Epidermal melanocyte (primary cell): ENCODE results near the gene NAPEPLD.
"Not testable (repeated sequence)": the region's sequence is repeated elsewhere in the genome, so short reads cannot be mapped to it uniquely, and the experiment has no call there.

Experiments
- DNase-seq: peaks from one replicate; pipeline ENCODE4 v3.0.0; 2011; ENCODE audit warnings: low spot score; ENCODE audit not compliant: insufficient read length

Gene NAPEPLD

DNA sequence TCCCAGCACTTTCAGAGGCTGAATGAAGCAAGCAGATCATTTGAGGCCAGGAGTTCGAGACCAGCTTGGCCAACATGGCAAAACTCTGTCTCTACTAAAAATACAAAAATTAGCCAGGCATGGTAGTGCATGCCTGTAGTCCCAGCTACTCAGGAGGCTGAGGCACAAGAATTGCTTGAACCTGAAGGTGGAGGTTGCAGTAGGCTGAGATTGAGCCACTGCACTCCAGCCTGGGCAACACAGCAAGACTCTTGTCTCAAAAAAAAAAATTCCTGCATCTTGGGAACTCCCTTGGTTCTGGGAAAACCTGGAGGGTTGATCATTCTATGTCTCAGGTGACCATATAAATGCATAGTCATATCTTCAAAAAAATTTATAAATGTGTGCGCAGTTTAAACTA is 4.1 kb downstream of the NAPEPLD start:
- DNase-seq: not testable (repeated sequence)

GRCh38 chr7:103143868-103144267 is 5.0 kb downstream of the NAPEPLD start:
- DNase-seq: no peak

DNA sequence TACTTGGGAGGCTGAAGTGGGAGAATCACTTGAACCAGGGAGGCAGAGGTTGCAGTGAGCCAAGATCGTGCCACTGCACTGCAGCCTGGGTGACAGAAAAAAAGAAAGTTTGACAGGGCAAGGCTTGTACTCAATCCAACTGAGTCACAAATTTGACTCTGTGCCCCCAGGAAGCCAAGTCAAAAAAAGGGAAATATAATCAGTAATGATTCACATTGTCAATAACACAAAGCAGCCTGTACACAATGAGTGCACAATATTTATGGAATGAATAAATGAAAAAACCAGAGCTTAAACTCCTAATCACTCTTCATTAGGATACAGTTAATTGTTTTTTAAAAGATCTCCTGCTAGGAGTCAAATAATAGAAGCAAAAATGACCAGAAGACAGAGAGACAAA is 6.4 kb downstream of the NAPEPLD start:
- DNase-seq: no peak

DNA sequence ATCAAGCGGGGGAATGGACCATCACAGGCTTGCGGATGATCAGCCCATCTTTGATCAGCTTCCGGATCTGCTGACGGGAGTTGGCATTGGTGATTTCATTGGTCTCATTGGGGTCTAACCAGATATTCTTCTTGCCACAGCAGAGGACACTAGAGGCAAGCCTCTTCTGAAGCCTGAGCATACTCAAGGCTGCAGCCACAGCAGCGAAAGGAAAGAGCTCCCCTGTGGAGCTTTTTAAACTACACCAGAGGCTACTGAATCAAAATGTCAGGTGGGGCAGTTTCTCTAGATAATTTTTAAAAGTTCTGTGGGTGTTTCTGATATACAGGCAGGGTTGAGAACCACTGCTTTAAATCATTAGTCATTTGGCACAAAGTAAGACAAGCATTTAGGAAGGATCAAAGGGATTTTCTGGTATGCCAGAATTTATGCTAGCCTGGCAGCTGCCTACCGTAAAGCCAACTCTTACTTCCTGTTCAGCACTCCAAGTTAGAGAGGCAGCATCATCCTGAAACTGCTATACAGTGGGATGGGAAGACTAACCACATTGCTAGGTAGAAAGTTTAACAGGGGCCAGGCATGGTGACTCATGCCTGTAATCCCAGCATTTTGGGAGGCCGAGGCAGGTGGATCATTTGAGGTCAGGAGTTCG is 7.0 kb downstream of the NAPEPLD start:
- DNase-seq: no peak

DNA sequence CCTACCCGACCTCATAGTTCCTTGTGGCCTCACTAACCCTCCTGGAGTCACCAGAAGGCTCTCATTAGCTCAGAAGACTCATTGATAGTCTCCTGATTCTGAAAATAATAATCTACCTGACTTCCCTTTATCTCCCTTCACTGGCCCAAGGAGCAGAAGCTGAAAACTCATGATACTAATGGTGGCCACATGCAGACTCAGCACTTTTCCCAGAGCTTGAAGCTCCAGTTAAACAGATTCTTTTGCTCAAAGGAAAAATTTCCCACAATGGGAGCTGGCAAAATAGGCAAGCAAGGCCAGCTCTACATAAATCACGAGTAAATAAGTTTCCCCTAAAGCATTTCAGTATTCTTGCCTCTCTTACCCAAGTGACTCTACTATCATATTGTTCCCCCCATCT is 8.2 kb downstream of the NAPEPLD start:
- no peak for DNase-seq

GRCh38 chr7:103140061-103140460 is 8.8 kb downstream of the NAPEPLD start:
- DNase-seq: no peak

- DNase-seq: no peak
Observed at GRCh38 chr7:103134836-103135554, 13.9 kb downstream of the NAPEPLD start.

- no peak for DNase-seq
Observed at GRCh38 chr7:103132995-103133688, 15.8 kb downstream of the NAPEPLD start.

GRCh38 chr7:103130901-103131624 is 17.8 kb downstream of the NAPEPLD start:
- DNase-seq: no peak

DNA sequence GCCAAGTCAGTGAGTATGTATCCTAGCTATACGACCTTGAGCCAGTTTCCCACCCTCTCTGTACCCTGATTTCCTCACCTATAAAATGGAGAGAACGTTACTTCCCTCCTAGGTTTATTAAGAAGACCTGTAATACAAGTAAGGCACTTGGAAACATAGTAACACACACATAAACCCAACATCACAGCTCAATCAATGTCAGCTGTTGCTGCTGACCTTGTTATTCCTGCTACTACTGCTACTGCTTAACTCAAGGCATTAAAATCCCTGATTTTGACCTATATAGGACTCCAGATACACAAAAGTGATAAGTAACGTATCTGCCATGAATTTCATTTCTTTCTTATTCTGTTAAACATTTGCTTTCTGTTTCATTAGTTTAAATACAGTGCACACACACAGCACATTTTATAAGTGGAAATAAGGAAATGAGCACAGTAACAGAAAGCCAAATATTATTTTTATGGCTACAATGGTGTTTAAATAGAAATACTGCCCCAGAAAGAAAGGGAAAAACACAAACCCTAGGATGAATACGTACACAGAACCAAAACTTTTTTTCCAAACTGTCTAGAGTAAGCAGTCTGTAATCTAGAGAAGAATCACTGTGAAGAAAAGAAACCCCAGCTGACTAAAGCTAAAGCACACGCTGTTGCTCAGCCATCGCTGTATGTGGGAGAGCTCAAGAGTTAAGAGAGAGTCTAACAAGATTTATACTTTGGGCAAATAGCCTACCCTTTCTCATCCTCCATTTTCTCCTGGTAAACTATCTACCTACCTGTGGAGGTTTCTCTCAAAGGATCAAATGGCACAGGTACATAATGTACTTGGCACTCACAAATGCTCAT is 19.0 kb downstream of the NAPEPLD start:
- no peak for DNase-seq

GRCh38 chr7:103127006-103127405 is 21.9 kb downstream of the NAPEPLD start:
- DNase-seq: no peak

DNA sequence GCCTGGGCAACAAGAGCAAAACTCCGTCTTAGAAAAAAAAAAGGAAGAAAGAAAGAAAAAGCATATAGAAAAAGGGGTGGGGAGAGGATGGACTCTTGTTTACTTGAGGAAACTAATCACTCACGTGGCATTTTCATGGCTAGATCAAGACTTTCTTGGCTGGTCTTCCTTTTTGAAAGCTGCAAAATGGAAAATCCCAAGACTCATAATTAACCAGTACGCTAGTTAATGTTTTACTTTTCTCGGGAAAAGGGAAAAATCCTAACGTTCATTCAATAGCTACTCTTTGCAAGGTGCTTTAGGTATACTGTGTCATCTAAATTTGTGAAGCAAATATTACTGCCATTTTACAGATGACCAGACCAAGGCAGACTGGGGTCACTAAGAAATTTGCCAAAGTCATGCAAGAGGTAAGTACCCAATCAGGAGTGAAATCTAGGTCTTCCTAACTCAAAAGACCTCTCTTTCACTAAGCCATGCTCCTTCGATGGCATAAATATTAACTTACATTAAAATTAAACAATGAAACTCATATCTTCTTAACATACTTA is 24.4 kb downstream of the NAPEPLD start:
- DNase-seq: no peak

DNA sequence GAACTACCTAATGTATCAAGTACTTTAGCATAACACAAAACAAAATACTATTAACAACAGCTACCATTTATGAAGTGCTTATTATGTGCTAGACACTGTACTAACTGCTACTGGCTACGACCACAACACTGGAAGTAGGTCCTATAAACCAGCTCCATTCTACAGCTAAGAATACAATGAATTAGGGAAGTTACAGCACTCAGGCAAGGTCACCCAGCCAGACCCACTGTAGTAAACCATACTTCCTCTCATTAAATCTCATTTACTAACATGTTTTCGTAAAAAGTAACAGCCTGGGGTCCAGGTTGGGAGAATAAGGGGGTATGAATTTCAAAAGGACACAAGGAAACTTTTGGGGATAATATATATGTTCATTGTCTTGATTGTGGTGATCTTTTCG is 25.4 kb downstream of the NAPEPLD start:
- no peak for DNase-seq

GRCh38 chr7:103121641-103122040 is 27.3 kb downstream of the NAPEPLD start:
- DNase-seq: no peak

DNA sequence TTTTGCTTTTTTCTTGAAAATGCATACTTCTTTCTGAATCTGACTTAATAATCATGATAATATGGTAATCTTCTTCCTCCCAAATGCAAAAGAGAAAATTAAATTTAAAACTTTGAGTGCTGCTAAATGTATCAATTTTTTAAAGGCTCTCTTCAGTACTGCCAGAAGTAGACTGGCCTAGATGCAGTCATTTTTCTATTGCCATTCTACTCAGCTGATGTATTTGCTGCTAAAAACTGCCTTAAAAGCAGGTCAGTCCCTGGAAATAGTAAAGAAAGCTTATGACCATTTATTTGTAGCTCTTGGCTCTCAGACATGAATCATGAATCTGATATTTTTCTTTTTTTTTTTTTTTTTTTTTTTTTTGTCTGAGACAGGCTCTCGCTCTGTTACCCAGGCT is 28.5 kb downstream of the NAPEPLD start:
- DNase-seq: no peak

- DNase-seq: no peak
Observed at GRCh38 chr7:103119791-103120291, 29.1 kb downstream of the NAPEPLD start.

- DNase-seq: no peak
Observed at GRCh38 chr7:103117465-103117864, 31.4 kb downstream of the NAPEPLD start.

GRCh38 chr7:103116991-103117390 is 31.9 kb downstream of the NAPEPLD start:
- DNase-seq: peak; percentile 26

- no peak for DNase-seq
Observed at GRCh38 chr7:103116511-103116910, 32.4 kb downstream of the NAPEPLD start.

- no peak for DNase-seq
Observed at GRCh38 chr7:103115771-103116170, 33.1 kb downstream of the NAPEPLD start.
